ENCODE data around the gene ATP11A.

The ATP11A gene

DNA sequence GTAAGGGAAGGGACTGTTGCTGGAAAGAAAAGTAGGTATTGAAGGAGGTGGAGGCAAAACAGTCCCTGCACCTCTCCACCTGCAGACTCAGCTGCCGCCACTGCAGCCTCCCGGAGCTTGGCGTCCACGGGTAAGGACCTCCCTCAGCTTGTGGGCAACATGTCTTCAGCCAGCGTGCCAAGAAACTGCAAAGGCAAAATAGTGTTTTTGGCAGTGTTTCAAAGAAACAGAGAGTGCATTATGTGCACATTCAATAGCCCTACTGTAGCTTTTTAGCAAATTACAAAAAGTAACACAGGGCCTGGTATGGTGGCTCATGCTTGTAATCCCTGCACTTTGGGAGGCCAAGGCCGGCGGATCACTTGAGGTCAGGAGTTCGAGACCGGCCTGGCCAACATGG is 57.4 kb downstream of the ATP11A start:
- Histone ChIP-seq H3K4me1 (ENCODE audit: insufficient read depth, insufficient read length) (peaks cover 2% of the 10 kb centered on the region), H3K9me3 (ENCODE audit: insufficient read depth, low read length) (no peaks in the 10 kb centered on the region), H3K4me3 (ENCODE audit: insufficient read length, low read depth) (no peak overlapping the region), H3K9ac (ENCODE audit: insufficient read length, low read depth) (no peak overlapping the region), H3K27me3 (ENCODE audit: insufficient read depth, insufficient read length) (no peaks in the 10 kb centered on the region), H3K36me3 (ENCODE audit: insufficient read depth, insufficient read length, low read length) (no peaks in the 10 kb centered on the region)
- no peak for DNase-seq (ENCODE audit: low read depth, low spot score)
- TF ChIP-seq SUZ12 (IDR thresholded peaks at IDR 0.05; ENCODE audit: extremely low read depth, insufficient read depth, insufficient read length) = no peak
- no peak for TF ChIP-seq YY1 (IDR thresholded peaks at IDR 0.05; ENCODE audit: insufficient read depth, insufficient read length)
- TF ChIP-seq ZNF274 (IDR thresholded peaks at IDR 0.05; ENCODE audit: low read depth, low read length) = no peak

DNA sequence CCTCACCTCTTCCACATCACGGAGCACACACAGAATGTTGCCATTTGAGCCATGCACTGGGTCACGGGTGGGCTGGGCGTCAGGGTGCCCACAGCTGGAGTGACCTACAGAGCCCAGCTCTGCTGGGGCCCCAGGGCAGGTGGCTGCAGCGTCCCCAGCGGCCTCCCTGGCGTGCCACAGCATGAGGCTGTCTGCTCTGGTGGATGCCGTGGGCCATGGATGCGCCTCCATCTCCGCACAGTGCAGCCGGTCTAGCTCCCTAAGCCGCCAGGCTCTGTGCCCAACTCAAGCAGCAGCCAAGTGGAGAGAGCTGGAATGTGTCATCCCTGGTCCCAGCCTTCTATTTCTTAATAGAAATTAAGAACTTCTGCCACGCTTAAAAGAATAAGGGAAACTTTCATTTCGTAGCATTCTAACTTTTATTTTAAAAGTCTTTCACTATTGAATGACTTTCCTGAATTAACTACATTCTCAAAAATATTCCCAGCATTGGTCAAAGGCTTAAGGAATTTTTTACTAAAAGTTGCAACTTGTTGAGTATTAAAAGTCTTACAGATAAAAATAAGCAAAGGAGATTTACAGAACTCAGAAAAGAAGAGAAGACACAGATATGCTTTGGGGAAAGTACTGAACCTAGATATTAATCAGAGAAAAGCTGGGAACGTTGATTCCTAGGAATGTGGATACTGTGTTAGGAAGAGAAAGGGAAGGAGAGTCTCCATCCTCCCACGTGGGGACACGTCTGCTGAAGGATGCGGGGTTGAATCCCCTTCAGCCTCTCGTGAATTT is 59.3 kb downstream of the ATP11A start:
- H3K4me1 ChIP-seq (ENCODE audit: insufficient read depth, insufficient read length) = peaks cover 4% of the 10 kb centered on the region
- no peaks in the 10 kb centered on the region for H3K9me3 ChIP-seq (ENCODE audit: insufficient read depth, low read length)
- no peak overlapping the region for H3K4me3 ChIP-seq (ENCODE audit: insufficient read length, low read depth)
- no peaks in the 10 kb centered on the region for H3K27me3 ChIP-seq (ENCODE audit: insufficient read depth, insufficient read length)
- no peak overlapping the region for H3K9ac ChIP-seq (ENCODE audit: insufficient read length, low read depth)
- TF ChIP-seq SUZ12 (IDR thresholded peaks at IDR 0.05; ENCODE audit: extremely low read depth, insufficient read depth, insufficient read length) (no peak), YY1 (IDR thresholded peaks at IDR 0.05; ENCODE audit: insufficient read depth, insufficient read length) (no peak), ZNF274 (IDR thresholded peaks at IDR 0.05; ENCODE audit: low read depth, low read length) (no peak)
- H3K36me3 ChIP-seq (ENCODE audit: insufficient read depth, insufficient read length, low read length) = no peaks in the 10 kb centered on the region
- DNase-seq (ENCODE audit: low read depth, low spot score) = no peak

DNA sequence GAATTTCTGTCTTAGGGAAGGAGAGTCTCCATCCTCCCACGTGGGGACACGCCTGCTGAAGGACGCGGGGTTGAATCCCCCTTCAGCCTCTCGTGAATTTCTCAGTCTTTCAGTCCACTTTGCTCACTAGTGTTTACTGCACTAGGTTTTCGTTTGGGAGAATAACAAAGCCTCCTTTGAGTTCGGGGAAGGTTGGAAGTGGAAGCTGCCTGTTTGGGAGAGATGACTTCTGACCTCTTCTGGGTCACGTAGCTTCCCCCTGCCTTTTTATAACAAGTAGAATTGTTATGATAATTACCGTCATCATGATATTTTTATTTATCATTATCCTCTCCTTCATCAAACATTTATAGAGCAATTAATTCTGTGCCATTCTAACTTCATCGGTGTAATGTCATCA is 60.7 kb downstream of the ATP11A start:
- Histone ChIP-seq H3K36me3 (ENCODE audit: insufficient read depth, insufficient read length, low read length) (no peaks in the 10 kb centered on the region), H3K4me1 (ENCODE audit: insufficient read depth, insufficient read length) (peaks cover 5% of the 10 kb centered on the region), H3K4me3 (ENCODE audit: insufficient read length, low read depth) (no peak overlapping the region), H3K9me3 (ENCODE audit: insufficient read depth, low read length) (no peaks in the 10 kb centered on the region), H3K9ac (ENCODE audit: insufficient read length, low read depth) (no peak overlapping the region), H3K27me3 (ENCODE audit: insufficient read depth, insufficient read length) (no peaks in the 10 kb centered on the region)
- no peak for DNase-seq (ENCODE audit: low read depth, low spot score)
- no peak for TF ChIP-seq YY1 (IDR thresholded peaks at IDR 0.05; ENCODE audit: insufficient read depth, insufficient read length)
- TF ChIP-seq ZNF274 (IDR thresholded peaks at IDR 0.05; ENCODE audit: low read depth, low read length) = no peak
- TF ChIP-seq SUZ12 (IDR thresholded peaks at IDR 0.05; ENCODE audit: extremely low read depth, insufficient read depth, insufficient read length) = no peak

DNA sequence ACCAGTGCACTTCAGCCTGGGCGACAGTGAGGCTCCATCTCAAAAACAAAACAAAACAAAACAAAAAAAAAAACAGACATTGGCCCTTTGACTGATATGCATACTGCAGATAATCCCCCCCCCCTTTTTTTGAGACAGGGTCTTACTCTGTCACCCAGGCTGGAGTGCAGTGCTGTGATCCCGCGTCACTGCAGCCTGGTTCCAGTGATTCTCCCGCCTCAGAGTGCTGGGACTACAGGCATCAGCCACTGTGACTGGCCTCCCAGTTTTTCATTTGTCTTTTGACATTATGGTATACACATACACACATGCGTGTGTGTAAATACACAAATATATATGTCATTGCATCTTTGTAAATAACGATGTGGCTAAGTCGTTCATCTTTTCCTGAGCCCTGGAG is 61.8 kb downstream of the ATP11A start:
- Histone ChIP-seq H3K4me3 (ENCODE audit: insufficient read length, low read depth) (no peak overlapping the region), H3K27me3 (ENCODE audit: insufficient read depth, insufficient read length) (no peaks in the 10 kb centered on the region), H3K9me3 (ENCODE audit: insufficient read depth, low read length) (no peaks in the 10 kb centered on the region), H3K9ac (ENCODE audit: insufficient read length, low read depth) (no peak overlapping the region), H3K36me3 (ENCODE audit: insufficient read depth, insufficient read length, low read length) (no peaks in the 10 kb centered on the region), H3K4me1 (ENCODE audit: insufficient read depth, insufficient read length) (peaks cover 5% of the 10 kb centered on the region)
- DNase-seq (ENCODE audit: low read depth, low spot score) = no peak
- TF ChIP-seq ZNF274 (IDR thresholded peaks at IDR 0.05; ENCODE audit: low read depth, low read length) (no peak), SUZ12 (IDR thresholded peaks at IDR 0.05; ENCODE audit: extremely low read depth, insufficient read depth, insufficient read length) (no peak), YY1 (IDR thresholded peaks at IDR 0.05; ENCODE audit: insufficient read depth, insufficient read length) (no peak)

DNA sequence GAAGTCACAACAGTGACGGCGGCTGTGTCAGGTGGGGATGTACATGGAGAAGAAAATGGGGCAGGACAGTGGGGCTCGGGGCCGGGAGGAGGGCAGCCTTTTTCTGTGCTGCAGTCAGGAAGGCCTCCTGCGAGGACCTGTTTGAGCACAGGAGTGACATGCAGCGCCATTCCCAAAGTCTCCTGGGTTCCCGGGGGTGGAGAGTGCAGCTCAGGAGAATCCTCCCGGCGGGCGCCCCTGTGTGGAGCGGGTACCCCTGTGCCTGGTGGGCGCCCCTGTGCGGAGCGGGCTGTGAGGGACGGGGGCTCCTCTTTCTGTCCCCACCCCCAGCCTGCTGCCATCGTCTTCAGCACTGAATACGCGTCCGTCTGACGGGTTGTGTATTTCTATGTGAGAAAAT is 62.4 kb downstream of the ATP11A start:
- DNase-seq (ENCODE audit: low read depth, low spot score) = no peak
- Histone ChIP-seq H3K9ac (ENCODE audit: insufficient read length, low read depth) (no peak overlapping the region), H3K9me3 (ENCODE audit: insufficient read depth, low read length) (no peaks in the 10 kb centered on the region), H3K4me1 (ENCODE audit: insufficient read depth, insufficient read length) (peaks cover 5% of the 10 kb centered on the region), H3K36me3 (ENCODE audit: insufficient read depth, insufficient read length, low read length) (no peaks in the 10 kb centered on the region), H3K27me3 (ENCODE audit: insufficient read depth, insufficient read length) (no peaks in the 10 kb centered on the region), H3K4me3 (ENCODE audit: insufficient read length, low read depth) (no peak overlapping the region)
- TF ChIP-seq YY1 (IDR thresholded peaks at IDR 0.05; ENCODE audit: insufficient read depth, insufficient read length) (no peak), SUZ12 (IDR thresholded peaks at IDR 0.05; ENCODE audit: extremely low read depth, insufficient read depth, insufficient read length) (no peak), ZNF274 (IDR thresholded peaks at IDR 0.05; ENCODE audit: low read depth, low read length) (no peak)

DNA sequence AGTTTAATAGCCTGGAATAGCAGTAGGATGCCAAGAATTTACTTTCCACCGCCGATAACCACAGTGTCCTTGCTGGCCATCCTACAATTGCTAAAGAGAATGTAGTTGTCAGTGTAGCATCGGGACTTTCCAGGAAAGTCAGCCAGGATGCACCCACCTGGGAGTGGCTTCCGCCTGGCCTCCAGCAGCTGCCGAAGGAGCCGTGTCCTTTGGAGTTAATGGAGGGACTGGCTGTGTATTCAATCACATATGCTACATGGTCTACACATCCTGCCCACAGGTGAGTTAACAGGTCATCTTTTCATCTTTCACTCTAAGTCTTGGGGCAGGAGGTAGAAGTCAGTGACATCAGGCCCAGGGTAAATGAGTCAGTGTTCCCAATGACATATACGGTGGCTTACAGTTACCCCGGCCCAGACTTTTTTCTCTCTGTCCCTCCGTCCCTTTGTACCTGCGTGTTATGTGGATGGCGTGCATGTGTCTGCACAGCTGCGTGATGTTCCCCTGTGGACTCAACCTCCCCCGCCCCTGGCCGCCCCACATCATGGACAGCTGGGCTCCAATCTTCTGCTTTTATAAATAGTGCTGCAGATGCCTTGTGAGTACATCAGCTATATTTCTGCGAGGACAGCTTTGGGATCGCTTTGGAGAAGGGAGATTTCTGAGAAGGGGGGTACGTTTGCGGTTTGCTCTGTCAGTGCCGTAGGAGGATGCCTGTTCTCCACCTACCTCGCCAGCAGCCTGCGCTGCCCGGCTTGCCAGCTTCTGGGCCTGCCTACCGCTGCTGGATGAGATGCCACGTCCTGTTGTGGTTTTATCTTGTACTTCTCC is 63.1 kb downstream of the ATP11A start:
- Histone ChIP-seq H3K4me1 (ENCODE audit: insufficient read depth, insufficient read length) (peaks cover 5% of the 10 kb centered on the region), H3K4me3 (ENCODE audit: insufficient read length, low read depth) (no peak overlapping the region), H3K9me3 (ENCODE audit: insufficient read depth, low read length) (no peaks in the 10 kb centered on the region), H3K27me3 (ENCODE audit: insufficient read depth, insufficient read length) (no peaks in the 10 kb centered on the region), H3K9ac (ENCODE audit: insufficient read length, low read depth) (no peak overlapping the region), H3K36me3 (ENCODE audit: insufficient read depth, insufficient read length, low read length) (no peaks in the 10 kb centered on the region)
- no peak for DNase-seq (ENCODE audit: low read depth, low spot score)
- TF ChIP-seq YY1 (IDR thresholded peaks at IDR 0.05; ENCODE audit: insufficient read depth, insufficient read length) (no peak), ZNF274 (IDR thresholded peaks at IDR 0.05; ENCODE audit: low read depth, low read length) (no peak), SUZ12 (IDR thresholded peaks at IDR 0.05; ENCODE audit: extremely low read depth, insufficient read depth, insufficient read length) (no peak)

DNA sequence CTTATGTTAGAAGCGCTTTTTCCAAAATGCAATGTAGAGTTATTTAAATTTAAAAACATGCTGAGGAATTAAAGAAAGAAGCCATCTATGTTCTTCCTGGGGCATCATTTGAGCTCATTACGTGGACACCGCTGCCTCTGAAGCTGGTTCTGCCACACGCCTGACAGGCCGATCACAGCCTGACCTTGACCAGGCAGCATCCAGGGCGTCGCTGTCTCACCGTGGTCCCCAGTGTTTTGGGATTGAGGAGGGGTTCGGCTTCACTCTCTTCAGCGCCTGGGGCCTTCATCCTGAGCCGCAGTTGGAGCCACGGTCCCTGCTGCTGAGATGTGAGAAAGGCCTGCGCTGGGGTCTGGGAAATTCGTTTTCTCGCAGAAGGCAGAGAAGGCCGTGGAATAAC is 64.0 kb downstream of the ATP11A start:
- Histone ChIP-seq H3K9ac (ENCODE audit: insufficient read length, low read depth) (no peak overlapping the region), H3K4me3 (ENCODE audit: insufficient read length, low read depth) (no peak overlapping the region), H3K27me3 (ENCODE audit: insufficient read depth, insufficient read length) (no peaks in the 10 kb centered on the region), H3K36me3 (ENCODE audit: insufficient read depth, insufficient read length, low read length) (no peaks in the 10 kb centered on the region), H3K9me3 (ENCODE audit: insufficient read depth, low read length) (no peaks in the 10 kb centered on the region), H3K4me1 (ENCODE audit: insufficient read depth, insufficient read length) (peaks cover 5% of the 10 kb centered on the region)
- TF ChIP-seq SUZ12 (IDR thresholded peaks at IDR 0.05; ENCODE audit: extremely low read depth, insufficient read depth, insufficient read length) (no peak), YY1 (IDR thresholded peaks at IDR 0.05; ENCODE audit: insufficient read depth, insufficient read length) (no peak), ZNF274 (IDR thresholded peaks at IDR 0.05; ENCODE audit: low read depth, low read length) (no peak)
- DNase-seq (ENCODE audit: low read depth, low spot score) = no peak

All from NT2/D1 (cell line).